HEK293 (cell line): ENCODE results near the gene CXorf66.

ENCODE experiments used
- SETDB1 ChIP-seq: IDR thresholded peaks from one replicate; pipeline ENCODE4 v1.6.1; 2017; ENCODE audit warnings: mild to moderate bottlenecking, low read length, moderate library complexity, mixed read lengths; ENCODE audit not compliant: insufficient read length
- WT1 ChIP-seq: fragments of 450-650 bp; formaldehyde crosslinking; IDR thresholded peaks from 2 replicates; pipeline ENCODE4 v1.5.1; 2016; ENCODE audit warnings: missing biosample characterization, missing genetic modification characterization
- ZFHX2 ChIP-seq: fragments of 450-650 bp; formaldehyde crosslinking; conservative IDR thresholded peaks from 2 replicates; pipeline ENCODE4 v1.5.1; 2016; ENCODE audit warnings: missing biosample characterization, missing genetic modification characterization
- ZNF280D ChIP-seq: fragments of 450-650 bp; formaldehyde crosslinking; IDR thresholded peaks from 2 replicates; pipeline ENCODE4 v1.5.1; 2016; ENCODE audit warnings: missing biosample characterization, missing genetic modification characterization
- ZNF292 ChIP-seq: fragments of 450-650 bp; formaldehyde crosslinking; IDR thresholded peaks from 2 replicates; pipeline ENCODE4 v1.5.1; 2016; ENCODE audit warnings: low read depth, missing biosample characterization, missing genetic modification characterization, borderline replicate concordance
- ZNF549 ChIP-seq: fragments of 450-650 bp; IDR thresholded peaks from 2 replicates; pipeline ENCODE4 v1.5.1; 2018; ENCODE audit warnings: missing biosample characterization, missing genetic modification characterization, mild to moderate bottlenecking, inconsistent platforms, moderate library complexity
- ZNF677 ChIP-seq: fragments of 450-650 bp; IDR thresholded peaks from 2 replicates; pipeline ENCODE4 v1.5.0; 2018; ENCODE audit warnings: missing biosample characterization, mild to moderate bottlenecking, missing genetic modification characterization, moderate library complexity
- TF ChIP-seq, protein P1 (sequence below): fragments of 450-650 bp; formaldehyde crosslinking; IDR thresholded peaks from 2 replicates; pipeline ENCODE4 v1.5.1; 2016; ENCODE audit warnings: missing biosample characterization, missing genetic modification characterization
- TF ChIP-seq, protein P2 (sequence below): fragments of 450-650 bp; formaldehyde crosslinking; IDR thresholded peaks from 2 replicates; pipeline ENCODE4 v1.5.1; 2016; ENCODE audit warnings: missing biosample characterization, missing genetic modification characterization, borderline replicate concordance

DNA sequence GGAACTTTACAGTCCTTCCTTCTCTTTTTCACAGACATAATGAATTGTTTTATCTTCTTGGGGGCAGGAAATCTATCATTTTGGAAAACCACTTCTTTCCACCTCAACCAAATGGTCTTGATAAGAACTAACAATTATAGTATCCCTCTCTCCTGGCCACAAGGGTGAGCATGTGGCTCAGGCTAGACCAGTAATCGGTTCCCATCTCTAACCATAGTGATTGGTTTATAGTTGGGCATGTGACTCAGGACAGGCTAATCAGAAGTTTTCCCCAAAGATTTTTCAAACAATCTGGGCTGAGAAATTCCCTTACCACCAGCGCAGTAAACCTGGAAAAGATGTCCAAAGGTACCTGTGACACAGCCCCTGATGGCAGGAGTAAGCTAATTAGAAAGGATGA, 4.0 kb upstream of the CXorf66 start:
- TF ChIP-seq ZFHX2 (tag by site-specific recombination) (no peak), ZNF280D (tag by site-specific recombination) (no peak), ZNF549 (no peak), WT1 (tag by site-specific recombination) (no peak), ZNF677 (tag by site-specific recombination) (no peak), SETDB1 (no peak), ZNF292 (no peak)
- TF ChIP-seq, protein P1, sequence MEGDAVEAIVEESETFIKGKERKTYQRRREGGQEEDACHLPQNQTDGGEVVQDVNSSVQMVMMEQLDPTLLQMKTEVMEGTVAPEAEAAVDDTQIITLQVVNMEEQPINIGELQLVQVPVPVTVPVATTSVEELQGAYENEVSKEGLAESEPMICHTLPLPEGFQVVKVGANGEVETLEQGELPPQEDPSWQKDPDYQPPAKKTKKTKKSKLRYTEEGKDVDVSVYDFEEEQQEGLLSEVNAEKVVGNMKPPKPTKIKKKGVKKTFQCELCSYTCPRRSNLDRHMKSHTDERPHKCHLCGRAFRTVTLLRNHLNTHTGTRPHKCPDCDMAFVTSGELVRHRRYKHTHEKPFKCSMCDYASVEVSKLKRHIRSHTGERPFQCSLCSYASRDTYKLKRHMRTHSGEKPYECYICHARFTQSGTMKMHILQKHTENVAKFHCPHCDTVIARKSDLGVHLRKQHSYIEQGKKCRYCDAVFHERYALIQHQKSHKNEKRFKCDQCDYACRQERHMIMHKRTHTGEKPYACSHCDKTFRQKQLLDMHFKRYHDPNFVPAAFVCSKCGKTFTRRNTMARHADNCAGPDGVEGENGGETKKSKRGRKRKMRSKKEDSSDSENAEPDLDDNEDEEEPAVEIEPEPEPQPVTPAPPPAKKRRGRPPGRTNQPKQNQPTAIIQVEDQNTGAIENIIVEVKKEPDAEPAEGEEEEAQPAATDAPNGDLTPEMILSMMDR (tag by site-specific recombination), result no peak
- TF ChIP-seq, protein P2, sequence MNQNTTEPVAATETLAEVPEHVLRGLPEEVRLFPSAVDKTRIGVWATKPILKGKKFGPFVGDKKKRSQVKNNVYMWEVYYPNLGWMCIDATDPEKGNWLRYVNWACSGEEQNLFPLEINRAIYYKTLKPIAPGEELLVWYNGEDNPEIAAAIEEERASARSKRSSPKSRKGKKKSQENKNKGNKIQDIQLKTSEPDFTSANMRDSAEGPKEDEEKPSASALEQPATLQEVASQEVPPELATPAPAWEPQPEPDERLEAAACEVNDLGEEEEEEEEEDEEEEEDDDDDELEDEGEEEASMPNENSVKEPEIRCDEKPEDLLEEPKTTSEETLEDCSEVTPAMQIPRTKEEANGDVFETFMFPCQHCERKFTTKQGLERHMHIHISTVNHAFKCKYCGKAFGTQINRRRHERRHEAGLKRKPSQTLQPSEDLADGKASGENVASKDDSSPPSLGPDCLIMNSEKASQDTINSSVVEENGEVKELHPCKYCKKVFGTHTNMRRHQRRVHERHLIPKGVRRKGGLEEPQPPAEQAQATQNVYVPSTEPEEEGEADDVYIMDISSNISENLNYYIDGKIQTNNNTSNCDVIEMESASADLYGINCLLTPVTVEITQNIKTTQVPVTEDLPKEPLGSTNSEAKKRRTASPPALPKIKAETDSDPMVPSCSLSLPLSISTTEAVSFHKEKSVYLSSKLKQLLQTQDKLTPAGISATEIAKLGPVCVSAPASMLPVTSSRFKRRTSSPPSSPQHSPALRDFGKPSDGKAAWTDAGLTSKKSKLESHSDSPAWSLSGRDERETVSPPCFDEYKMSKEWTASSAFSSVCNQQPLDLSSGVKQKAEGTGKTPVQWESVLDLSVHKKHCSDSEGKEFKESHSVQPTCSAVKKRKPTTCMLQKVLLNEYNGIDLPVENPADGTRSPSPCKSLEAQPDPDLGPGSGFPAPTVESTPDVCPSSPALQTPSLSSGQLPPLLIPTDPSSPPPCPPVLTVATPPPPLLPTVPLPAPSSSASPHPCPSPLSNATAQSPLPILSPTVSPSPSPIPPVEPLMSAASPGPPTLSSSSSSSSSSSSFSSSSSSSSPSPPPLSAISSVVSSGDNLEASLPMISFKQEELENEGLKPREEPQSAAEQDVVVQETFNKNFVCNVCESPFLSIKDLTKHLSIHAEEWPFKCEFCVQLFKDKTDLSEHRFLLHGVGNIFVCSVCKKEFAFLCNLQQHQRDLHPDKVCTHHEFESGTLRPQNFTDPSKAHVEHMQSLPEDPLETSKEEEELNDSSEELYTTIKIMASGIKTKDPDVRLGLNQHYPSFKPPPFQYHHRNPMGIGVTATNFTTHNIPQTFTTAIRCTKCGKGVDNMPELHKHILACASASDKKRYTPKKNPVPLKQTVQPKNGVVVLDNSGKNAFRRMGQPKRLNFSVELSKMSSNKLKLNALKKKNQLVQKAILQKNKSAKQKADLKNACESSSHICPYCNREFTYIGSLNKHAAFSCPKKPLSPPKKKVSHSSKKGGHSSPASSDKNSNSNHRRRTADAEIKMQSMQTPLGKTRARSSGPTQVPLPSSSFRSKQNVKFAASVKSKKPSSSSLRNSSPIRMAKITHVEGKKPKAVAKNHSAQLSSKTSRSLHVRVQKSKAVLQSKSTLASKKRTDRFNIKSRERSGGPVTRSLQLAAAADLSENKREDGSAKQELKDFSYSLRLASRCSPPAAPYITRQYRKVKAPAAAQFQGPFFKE (tag by site-specific recombination), result no peak
